RWPE2 (cell line): Measurements from ENCODE around the gene SP9.

ENCODE experiments used
- ATAC-seq: fragments of 200-7000 bp; cut with Tn5 transposase; 3 replicates; pipeline ENCODE4 v1.9.1; 2021; ENCODE audit warnings: low read depth
- DNase-seq: peaks from one replicate; pipeline ENCODE4 v3.0.0-alpha.2; 2020; ENCODE audit warnings: low spot score
- H3K27ac ChIP-seq: fragments of 450-650 bp; 2 replicates; pipeline ENCODE4 v1.5.1; 2017; ENCODE audit warnings: mild to moderate bottlenecking; ENCODE audit not compliant: poor library complexity, severe bottlenecking
- H3K27me3 ChIP-seq: fragments of 250-450 bp; sonication (Bioruptor Pico); 2 replicates; pipeline ENCODE4 v1.5.1; 2021; ENCODE audit warnings: mild to moderate bottlenecking, moderate library complexity; ENCODE audit not compliant: insufficient read depth, poor library complexity, severe bottlenecking
- H3K36me3 ChIP-seq: fragments of 250-450 bp; sonication (Bioruptor Pico); 2 replicates; pipeline ENCODE4 v1.5.1; 2020; ENCODE audit warnings: low read depth, mild to moderate bottlenecking, moderate library complexity
- H3K4me1 ChIP-seq: fragments of 250-450 bp; sonication (Bioruptor Pico); 2 replicates; pipeline ENCODE4 v1.5.1; 2021; ENCODE audit warnings: mild to moderate bottlenecking, moderate library complexity; ENCODE audit not compliant: insufficient read depth, poor library complexity, severe bottlenecking
- H3K4me3 ChIP-seq: fragments of 250-450 bp; sonication (Bioruptor Pico); 2 replicates; pipeline ENCODE4 v1.5.1; 2021; ENCODE audit warnings: mild to moderate bottlenecking, moderate library complexity; ENCODE audit not compliant: severe bottlenecking
- H3K9me3 ChIP-seq: fragments of 250-450 bp; sonication (Bioruptor Pico); 2 replicates; pipeline ENCODE4 v1.5.1; 2021; ENCODE audit warnings: mild to moderate bottlenecking, moderate library complexity; ENCODE audit not compliant: severe bottlenecking
- TF ChIP-seq, protein P1 (sequence below): fragments of 450-650 bp; IDR thresholded peaks from one replicate; pipeline ENCODE4 v1.5.1; 2017; ENCODE audit warnings: mild to moderate bottlenecking, moderate library complexity; ENCODE audit not compliant: poor library complexity, severe bottlenecking

The SP9 gene

DNA sequence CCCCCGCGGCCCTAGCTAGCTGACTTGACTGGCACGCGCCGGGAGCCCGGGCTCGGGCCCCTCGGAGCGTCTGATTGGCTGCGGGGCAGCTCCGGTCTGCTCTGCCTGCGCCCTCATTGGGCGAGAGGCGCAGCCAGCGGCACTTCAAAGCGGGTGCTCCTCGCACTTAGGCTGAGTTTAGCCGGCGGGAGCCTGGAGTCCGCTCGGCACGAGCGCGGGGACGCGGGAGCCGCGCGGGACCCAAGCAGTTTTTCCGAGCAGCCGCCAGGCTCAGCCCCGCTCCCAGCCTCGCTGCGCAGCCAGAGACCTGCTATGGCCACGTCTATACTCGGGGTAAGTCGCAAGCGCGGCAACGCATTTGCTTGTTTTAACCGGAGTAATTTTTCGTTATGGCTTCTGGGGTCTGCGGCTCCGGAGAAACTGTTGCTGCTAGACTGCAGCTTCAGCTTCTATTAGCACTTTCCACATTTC lies at the start of gene SP9:
SP9 (plus strand) TSS at position 174 of the 471 bp plus-strand sequence; CDS start at position 313, 139 bp downstream.
- TF ChIP-seq, protein P1, sequence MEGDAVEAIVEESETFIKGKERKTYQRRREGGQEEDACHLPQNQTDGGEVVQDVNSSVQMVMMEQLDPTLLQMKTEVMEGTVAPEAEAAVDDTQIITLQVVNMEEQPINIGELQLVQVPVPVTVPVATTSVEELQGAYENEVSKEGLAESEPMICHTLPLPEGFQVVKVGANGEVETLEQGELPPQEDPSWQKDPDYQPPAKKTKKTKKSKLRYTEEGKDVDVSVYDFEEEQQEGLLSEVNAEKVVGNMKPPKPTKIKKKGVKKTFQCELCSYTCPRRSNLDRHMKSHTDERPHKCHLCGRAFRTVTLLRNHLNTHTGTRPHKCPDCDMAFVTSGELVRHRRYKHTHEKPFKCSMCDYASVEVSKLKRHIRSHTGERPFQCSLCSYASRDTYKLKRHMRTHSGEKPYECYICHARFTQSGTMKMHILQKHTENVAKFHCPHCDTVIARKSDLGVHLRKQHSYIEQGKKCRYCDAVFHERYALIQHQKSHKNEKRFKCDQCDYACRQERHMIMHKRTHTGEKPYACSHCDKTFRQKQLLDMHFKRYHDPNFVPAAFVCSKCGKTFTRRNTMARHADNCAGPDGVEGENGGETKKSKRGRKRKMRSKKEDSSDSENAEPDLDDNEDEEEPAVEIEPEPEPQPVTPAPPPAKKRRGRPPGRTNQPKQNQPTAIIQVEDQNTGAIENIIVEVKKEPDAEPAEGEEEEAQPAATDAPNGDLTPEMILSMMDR: no peak
- H3K36me3 ChIP-seq: no peaks in the 10 kb centered on the region
- ATAC-seq: peak; percentile 11; the same call in 1 of the 3 replicates
- DNase-seq: no peak
- no peak within 1 kb of the TSS for H3K27ac ChIP-seq
- H3K9me3 ChIP-seq: no peaks in the 10 kb centered on the region
- H3K27me3 ChIP-seq: peaks cover 99% of the 10 kb centered on the region
- peak within 1 kb of the TSS; percentile 18 for H3K4me3 ChIP-seq
- H3K4me1 ChIP-seq: peaks cover 5% of the 10 kb centered on the region

DNA sequence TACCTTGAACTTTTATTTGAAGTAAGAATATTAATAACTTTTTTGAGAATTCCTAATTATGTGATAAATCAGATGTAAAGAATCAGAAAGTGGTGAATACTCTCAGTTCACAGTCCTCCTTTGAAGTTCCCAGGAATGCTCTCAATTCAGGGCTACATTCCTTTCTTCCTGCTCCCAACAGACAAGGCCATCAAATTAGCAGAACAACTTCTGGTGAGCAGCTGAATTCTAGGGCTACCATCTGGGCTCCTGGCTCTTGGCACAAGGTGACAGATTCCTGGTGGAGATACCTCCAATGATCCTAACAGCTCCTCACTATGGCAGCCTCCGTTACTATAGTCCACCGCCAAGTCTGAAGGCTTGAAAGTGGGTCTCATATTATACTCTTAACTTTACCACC lies 48.6 kb upstream of the SP9 start:
- DNase-seq (no peak), ATAC-seq (no peak)
- H3K4me1 ChIP-seq: no peaks in the 10 kb centered on the region
- no peaks in the 10 kb centered on the region for H3K36me3 ChIP-seq
- no peak overlapping the region for H3K4me3 ChIP-seq
- H3K27ac ChIP-seq: no peak overlapping the region
- TF ChIP-seq, protein P1: no peak
- H3K9me3 ChIP-seq: no peaks in the 10 kb centered on the region
- no peaks in the 10 kb centered on the region for H3K27me3 ChIP-seq

DNA sequence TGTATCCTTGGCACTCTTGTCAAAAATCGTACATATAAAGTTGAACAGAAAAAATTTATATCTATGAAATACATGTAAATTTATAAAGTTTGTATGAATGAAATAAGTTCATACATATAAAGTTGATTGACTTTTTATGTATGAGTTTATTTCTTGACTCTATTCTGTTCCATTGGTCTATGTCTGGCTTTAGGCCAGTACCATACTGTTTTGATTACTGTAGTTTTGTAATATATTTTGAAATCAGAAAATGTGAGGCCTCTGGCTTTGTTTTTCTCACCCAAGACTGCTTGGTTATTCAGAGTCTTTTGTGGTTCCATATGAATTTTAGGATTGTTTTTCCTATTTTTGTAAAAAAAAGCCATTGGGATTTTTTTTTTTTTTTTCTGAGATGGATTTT lies 41.8 kb upstream of the SP9 start:
- Histone ChIP-seq H3K9me3 (no peaks in the 10 kb centered on the region), H3K27ac (no peak overlapping the region), H3K36me3 (no peaks in the 10 kb centered on the region), H3K4me3 (no peak overlapping the region), H3K4me1 (no peaks in the 10 kb centered on the region), H3K27me3 (no peaks in the 10 kb centered on the region)
- TF ChIP-seq, protein P1: no peak
- no peak for DNase-seq
- ATAC-seq: no peak

DNA sequence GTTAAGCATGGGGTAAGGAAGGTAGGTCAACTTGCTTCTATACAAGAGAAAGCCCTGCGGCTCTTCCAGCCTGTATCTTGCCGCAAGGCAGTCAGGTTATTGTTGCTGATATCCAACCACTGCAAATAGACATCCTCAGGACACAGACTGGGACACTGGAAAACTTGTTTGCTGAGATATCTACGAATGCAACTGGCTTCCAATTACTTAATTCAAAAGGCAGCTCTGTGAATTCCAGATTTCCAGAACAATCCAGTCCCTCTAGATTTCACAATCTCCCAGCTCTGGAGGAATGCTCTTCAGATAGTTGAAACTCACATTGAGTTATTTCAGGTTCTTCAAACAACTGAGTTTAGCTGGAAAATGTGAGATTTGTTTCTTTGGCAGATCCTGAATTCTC lies 34.6 kb upstream of the SP9 start:
- no peaks in the 10 kb centered on the region for H3K9me3 ChIP-seq
- H3K4me1 ChIP-seq: no peaks in the 10 kb centered on the region
- no peaks in the 10 kb centered on the region for H3K27me3 ChIP-seq
- no peaks in the 10 kb centered on the region for H3K36me3 ChIP-seq
- TF ChIP-seq, protein P1: no peak
- DNase-seq (no peak), ATAC-seq (no peak)
- H3K4me3 ChIP-seq: no peak overlapping the region
- H3K27ac ChIP-seq: no peak overlapping the region

DNA sequence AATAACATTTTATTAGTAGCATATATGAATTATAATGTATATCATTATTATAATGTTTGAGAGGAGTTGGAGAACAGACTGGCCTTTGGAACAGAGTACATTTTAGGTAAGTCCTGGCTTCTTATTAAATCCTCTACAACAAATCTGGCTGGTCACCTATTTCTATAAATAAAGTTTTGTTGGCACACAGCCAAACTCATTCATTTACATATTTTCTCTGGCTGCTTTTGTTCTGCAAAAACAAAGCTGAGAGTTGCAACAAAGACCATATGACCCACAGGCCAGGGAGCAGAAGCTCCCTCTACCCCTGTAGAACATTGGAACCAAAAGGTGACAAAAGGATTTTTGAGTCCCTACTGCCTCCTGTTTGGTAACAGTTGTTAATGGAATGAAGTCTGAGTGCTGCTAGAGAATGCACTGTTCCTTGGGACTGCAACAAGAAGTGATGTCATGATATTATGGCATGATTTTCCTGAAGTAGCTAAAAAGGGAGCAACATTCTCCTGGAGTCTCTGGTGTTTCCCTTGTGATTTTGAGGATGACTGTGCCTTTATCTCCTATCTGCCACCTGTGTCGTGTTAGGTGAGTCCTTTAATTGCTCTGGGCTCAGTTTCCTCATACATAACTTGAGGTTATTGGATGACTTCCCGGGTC lies 22.0 kb upstream of the SP9 start:
- H3K36me3 ChIP-seq: no peaks in the 10 kb centered on the region
- DNase-seq (no peak), ATAC-seq (no peak)
- no peaks in the 10 kb centered on the region for H3K4me1 ChIP-seq
- H3K27ac ChIP-seq: no peak overlapping the region
- no peaks in the 10 kb centered on the region for H3K27me3 ChIP-seq
- H3K9me3 ChIP-seq: no peaks in the 10 kb centered on the region
- H3K4me3 ChIP-seq: no peak overlapping the region
- TF ChIP-seq, protein P1: no peak
